C4-2B (cell line): ENCODE measurements around the gene ITPKB.

ENCODE experiments used
- CTCF ChIP-seq: fragments of 450-650 bp; conservative IDR thresholded peaks from 2 replicates; pipeline ENCODE4 v1.5.1; 2017; ENCODE audit warnings: mild to moderate bottlenecking
- ZFX ChIP-seq: fragments of 450-650 bp; IDR thresholded peaks from 2 replicates; pipeline ENCODE4 v1.6.1; 2017

- peak; percentile 19; the same call in 1 of the 2 replicates for TF ChIP-seq CTCF
- TF ChIP-seq ZFX: peak; percentile 48; the same call in 1 of the 2 replicates
Measured at GRCh38 chr1:226738421-226738994, 574 bp downstream of the ITPKB start.
